ENCODE measurements around the gene KIF1A.

KIF1A gene

GRCh38 chr2:240762971-240763370 lies 57.0 kb downstream of the KIF1A start:
- DNase-seq: no peak

DNA sequence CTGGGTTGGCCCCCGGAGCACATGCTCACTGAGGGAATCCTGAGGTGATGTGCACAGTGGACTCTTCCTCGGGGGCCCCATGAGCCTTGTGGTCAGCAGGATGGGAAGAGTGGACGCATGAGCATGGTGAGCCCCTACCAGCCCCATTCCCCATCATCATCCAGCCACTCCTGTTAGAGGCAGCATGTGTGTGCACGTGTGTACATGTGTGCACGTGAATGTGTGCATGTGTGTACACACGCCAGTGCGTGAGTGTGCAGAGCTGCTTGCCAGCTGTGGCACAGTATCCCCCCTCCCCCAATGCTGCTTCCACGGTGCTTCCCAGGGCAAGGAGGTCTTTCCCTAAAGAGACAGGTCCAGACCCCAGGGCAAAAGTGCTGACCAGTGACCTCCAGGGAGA lies 57.8 kb downstream of the KIF1A start:
- no peak for DNase-seq

GRCh38 chr2:240760576-240761246 lies 59.3 kb downstream of the KIF1A start:
- no peak for DNase-seq

- DNase-seq: no peak
Observed at GRCh38 chr2:240760121-240760520, 59.9 kb downstream of the KIF1A start.

DNA sequence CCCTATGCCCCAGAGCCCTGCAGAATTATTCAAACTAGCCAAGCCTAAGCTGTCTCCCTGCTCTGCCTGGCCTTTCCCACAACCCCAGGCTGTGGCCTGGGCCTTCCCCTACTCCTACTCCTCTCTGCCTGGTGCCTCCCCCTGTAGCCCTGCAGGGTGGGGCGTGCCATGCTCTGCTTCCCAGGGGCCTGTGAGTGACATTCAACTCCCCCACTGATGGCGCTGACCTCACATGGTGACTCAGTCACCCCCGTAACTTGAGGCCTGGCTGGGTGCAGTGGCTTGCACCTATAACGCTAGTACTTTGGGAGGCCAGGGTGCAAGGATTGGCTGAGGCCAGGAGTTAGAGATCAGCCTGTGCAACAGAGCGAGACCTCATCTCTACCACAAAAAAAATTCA lies 60.6 kb downstream of the KIF1A start:
- DNase-seq: no peak

DNA sequence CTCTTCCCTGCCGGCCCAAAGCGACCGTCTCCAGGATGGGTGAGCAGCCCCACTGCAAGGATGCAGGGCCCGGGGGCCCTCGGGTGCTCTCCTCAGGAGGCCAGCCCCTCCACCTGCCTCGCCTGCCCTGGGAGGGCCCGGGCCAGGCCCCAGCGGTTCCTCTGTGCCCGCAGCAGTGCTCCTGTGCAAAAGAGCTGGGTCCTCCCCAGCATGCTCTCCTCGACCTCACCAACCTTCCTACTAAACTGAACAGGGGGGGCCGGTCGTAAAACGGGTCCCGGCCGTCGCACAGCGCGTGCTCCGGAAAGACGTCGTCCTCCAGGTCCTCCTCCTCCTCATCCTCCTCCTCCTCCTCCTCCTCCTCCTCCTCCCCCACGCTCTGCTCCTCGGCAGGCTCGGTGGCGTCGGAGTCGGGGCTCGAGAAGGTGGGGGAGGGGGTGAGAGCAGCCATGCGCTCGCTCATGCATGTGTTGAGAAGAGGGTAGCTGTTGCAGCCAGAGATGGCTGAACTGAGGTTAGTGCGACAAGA lies 62.9 kb downstream of the KIF1A start:
- DNase-seq: no peak

GRCh38 chr2:240752209-240752608 lies 67.8 kb downstream of the KIF1A start:
- no peak for DNase-seq

DNA sequence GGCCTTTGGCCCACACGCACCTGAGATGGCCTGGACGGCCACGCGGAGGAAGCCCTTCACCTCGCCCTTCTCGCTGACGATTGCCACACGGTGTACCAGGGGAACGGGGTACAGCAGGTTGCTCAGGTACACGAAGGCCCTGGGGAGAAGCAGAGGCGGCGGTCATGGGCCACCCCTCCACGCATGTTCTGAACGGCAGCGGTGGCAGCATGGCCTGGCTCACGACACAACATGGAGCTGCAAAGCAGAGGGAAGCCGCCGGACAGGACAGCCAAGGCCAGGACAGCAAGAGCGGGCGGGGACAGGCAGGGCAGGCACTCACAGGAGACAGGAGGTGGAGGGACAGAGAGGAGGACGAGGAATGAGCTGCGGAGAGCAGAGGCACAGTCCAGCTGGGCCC lies 69.6 kb downstream of the KIF1A start:
- DNase-seq: no peak

DNA sequence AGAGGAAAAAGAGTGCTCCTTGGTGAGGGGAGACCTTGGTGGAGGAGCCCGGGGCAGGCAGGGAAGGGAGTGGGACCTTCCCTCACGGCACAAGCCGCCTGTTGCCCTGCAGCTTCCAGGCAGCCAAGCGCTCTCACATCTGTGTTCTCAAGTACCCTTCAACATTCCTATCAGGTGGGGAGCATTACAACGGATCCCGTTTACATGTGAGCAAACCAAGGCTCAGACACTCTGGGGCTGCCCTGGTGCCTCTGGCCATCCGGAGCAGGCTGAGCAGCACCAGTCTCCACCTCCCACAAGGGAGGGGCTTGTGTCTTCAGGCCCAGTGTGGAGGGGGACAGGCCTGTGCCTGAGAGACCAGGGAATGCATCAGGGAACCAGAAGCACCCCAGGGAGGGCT lies 70.5 kb downstream of the KIF1A start:
- DNase-seq: no peak

GRCh38 chr2:240747256-240747655 lies 72.8 kb downstream of the KIF1A start:
- DNase-seq: no peak

GRCh38 chr2:240746671-240747070 lies 73.3 kb downstream of the KIF1A start:
- DNase-seq: no peak

DNA sequence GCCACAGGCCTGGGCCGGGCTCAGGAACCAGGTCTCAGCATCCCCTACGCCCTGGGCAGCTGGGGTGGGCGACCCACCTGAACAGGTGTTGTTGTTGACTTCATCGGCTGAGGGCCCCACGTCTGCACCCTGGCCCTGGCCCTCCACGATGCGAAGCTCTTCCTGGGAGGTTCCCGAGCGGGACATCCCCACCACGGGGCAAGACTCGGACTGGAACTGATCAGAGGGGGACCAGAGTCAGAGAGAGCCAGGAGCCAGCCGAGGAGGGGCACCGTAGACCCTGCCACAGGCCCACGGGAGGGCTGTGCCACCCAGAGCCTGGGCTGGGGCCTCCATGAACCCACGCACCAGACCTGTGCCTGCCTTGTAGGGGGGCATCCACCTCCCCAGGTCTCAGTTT lies 74.1 kb downstream of the KIF1A start:
- DNase-seq: no peak

GRCh38 chr2:240745456-240745855 lies 74.6 kb downstream of the KIF1A start:
- no peak for DNase-seq

DNA sequence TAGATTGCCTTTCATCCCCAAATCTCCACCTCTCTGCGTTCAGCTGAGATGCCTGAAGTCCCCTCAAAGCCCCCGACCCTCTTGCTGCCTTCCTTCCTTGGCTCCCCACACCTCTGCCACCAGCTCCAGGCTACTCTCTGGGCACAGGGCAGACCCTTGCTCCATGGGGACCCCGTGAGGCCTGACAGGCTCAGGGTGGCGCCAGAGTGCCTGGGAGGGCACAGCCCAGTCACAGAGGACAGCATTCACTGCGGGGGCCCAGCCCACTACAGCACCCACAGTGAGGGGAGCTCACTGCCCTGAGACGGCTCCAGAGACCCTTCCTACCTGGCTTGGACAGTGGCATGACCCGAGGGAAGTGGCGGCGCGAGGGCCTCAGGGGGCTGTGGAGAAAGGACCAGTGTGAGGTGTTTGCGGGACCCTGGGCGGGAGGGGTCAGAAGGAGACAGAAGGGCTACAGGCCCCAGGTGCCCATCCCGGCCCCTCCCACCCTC lies 77.4 kb downstream of the KIF1A start:
- no peak for DNase-seq

- DNase-seq: no peak
Observed at GRCh38 chr2:240741091-240741490, 78.9 kb downstream of the KIF1A start.

DNA sequence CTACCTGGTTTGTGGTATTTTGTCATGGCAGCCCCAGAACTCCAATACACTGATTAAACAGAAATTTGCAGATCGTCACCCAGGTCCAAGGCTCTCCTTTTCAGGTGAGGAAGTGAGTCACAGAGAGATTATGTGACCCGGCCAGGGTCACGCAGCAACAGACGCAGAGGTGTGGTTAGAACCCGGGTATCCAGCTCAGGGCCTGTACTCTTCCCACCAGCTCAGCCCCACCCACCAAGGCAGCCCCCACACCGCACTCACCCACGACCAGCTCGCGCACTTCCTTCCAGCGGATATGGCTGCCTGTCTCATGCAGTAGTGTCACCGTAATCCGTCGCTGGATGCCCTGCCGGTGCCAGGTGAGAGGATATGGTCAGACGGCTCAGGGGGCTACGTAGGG lies 80.2 kb downstream of the KIF1A start:
- DNase-seq: no peak

GRCh38 chr2:240737958-240738357 lies 82.1 kb downstream of the KIF1A start:
- no peak for DNase-seq

DNA sequence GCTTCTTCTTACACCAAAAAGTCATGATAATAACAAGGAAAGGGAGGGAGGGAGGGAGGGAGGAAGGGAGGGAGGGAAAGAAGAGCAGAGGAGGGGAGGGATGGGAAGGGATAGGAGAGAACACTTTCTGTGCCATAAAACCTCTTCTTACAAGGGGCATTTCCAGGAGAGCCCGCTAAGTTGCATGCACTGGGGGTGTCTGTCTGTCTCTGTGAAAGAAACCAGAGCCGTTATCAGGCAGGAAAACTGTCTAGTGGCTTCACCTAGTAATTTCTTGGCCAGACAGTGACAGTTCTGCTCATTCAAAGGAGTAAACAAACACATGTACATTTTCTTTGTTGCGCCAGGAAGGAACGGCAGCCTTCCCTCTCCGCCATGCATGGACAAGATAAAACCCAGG lies 82.5 kb downstream of the KIF1A start:
- no peak for DNase-seq

DNA sequence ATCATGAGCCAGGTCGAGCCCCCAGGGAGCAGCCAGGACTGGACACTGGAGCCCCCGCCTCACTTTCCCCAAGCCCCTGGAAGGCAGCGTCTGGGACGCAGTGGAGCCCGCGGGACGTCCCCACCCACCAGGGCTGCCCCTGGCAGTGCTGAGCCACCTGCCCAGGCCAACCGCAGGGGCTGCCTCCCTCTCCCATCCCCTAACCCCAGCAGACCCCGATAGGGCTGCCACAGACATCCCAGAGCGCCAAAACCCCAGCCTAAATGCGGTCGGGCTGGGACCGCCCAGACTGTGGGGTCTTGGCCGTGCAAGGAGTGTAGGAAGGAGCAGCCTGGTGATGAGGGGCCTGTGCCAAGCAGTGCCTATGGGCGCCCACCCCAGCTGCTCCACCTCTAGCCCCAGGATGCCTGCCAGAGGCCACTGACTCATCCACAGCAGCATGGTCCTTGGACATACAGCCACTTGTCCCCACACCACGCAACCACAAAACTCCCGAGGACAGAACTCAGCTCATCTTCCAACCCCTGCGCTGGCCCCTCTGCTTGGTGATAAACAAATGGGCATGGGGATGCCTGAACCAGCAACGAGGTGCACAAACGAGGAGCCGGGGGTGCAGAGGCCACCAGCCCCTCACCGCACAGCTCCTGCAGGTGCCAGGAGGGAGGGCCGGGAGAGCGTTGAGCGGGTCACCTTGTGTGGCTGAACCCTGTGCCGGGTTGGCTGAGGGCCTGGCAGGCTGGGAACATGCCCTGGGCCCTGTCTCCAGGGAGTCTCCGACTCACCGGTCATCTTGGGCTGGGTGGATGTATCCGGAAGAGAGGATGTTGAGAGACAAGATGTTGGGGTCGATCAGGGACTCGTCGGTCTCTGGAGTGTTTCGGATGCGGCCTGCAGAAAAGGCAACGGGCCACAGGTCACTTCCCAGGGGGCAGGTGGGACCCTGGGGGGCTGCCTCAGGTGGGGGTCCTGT lies 83.5 kb downstream of the KIF1A start:
- no peak for DNase-seq

GRCh38 chr2:240735476-240735875 lies 84.5 kb downstream of the KIF1A start:
- no peak for DNase-seq

- DNase-seq: no peak
Observed at GRCh38 chr2:240734756-240735155, 85.3 kb downstream of the KIF1A start.

- DNase-seq: no peak
Observed at GRCh38 chr2:240733803-240734495, 86.1 kb downstream of the KIF1A start.

DNA sequence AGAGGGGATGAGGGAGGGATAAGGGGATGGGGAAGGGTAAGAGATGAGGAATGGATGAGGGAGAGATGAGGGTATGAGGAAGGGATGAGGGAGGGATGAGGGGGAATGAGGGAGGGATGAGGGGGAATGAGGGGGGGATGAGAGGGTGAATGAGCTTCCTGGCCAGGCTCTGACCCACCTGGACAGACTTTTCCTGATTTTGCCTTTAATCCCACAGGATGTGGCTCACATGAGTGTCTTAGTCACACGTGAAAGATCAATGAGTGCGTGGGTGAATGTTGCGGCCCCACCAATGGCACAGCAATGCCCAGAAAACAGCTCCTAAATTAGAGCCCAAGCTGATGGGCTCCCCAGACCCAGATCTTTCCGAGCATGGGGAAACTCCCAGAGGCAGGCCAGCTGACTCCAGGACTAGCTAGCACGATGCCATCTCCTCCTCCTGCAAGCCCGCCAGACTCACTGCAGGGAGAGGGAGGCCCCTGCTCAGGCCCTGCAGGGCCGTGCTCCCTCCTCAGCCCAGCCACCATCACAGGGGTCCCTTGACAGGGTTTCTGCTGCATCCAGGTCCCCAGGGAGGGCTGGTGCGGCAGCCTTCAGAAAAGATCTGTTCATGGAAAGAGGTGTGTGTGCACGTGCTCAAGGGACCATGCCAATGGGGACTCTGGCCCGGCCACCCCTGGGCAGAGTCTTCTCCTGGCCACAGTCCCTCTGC lies 87.0 kb downstream of the KIF1A start:
- no peak for DNase-seq

All from DMS153 (cell line).